ENCODE measurements around the gene PGR.

Gene PGR

GRCh38 chr11:101032991-101033390 is 96.6 kb downstream of the PGR start:
- TF ChIP-seq CTCF (IDR thresholded peaks at IDR 0.05; ENCODE audit: borderline replicate concordance, insufficient read depth, low read depth, low read length), result no peak
- no peak overlapping the region for H3K4me3 ChIP-seq (ENCODE audit: low read depth, low read length)

- TF ChIP-seq CTCF (IDR thresholded peaks at IDR 0.05; ENCODE audit: borderline replicate concordance, insufficient read depth, low read depth, low read length), result no peak
- H3K4me3 ChIP-seq (ENCODE audit: low read depth, low read length), result no peak overlapping the region
Observed at GRCh38 chr11:101031713-101032112, 97.9 kb downstream of the PGR start.

GRCh38 chr11:101030692-101031091 is 98.9 kb downstream of the PGR start:
- TF ChIP-seq CTCF (IDR thresholded peaks at IDR 0.05; ENCODE audit: borderline replicate concordance, insufficient read depth, low read depth, low read length), result no peak
- H3K4me3 ChIP-seq (ENCODE audit: low read depth, low read length), result no peak overlapping the region

GRCh38 chr11:101030015-101030414 is 99.6 kb downstream of the PGR start:
- TF ChIP-seq CTCF (IDR thresholded peaks at IDR 0.05; ENCODE audit: borderline replicate concordance, insufficient read depth, low read depth, low read length), result no peak
- no peak overlapping the region for H3K4me3 ChIP-seq (ENCODE audit: low read depth, low read length)

GRCh38 chr11:101028644-101029043 is 101.0 kb downstream of the PGR start:
- H3K4me3 ChIP-seq (ENCODE audit: low read depth, low read length), result no peak overlapping the region
- TF ChIP-seq CTCF (IDR thresholded peaks at IDR 0.05; ENCODE audit: borderline replicate concordance, insufficient read depth, low read depth, low read length), result no peak

GRCh38 chr11:101022256-101022655 is 107.4 kb downstream of the PGR start:
- no peak for TF ChIP-seq CTCF (IDR thresholded peaks at IDR 0.05; ENCODE audit: borderline replicate concordance, insufficient read depth, low read depth, low read length)
- H3K4me3 ChIP-seq (ENCODE audit: low read depth, low read length), result no peak overlapping the region

- no peak overlapping the region for H3K4me3 ChIP-seq (ENCODE audit: low read depth, low read length)
- no peak for TF ChIP-seq CTCF (IDR thresholded peaks at IDR 0.05; ENCODE audit: borderline replicate concordance, insufficient read depth, low read depth, low read length)
Observed at GRCh38 chr11:101019870-101020269, 109.7 kb downstream of the PGR start.

Measured in GM12875 (cell line).